GDM1 (cell line): ENCODE data around the gene RAB36.

ENCODE experiments used
- DNase-seq: peaks from one replicate; lab custom pipeline; 2025; lab: John Stamatoyannopoulos, UW

Gene RAB36

GRCh38 chr22:23137905-23138561 is 7.2 kb upstream of the RAB36 start:
- peak; percentile 73 for DNase-seq

- no peak for DNase-seq
Observed at GRCh38 chr22:23138584-23139435, 6.5 kb upstream of the RAB36 start.

GRCh38 chr22:23140385-23140784 is 4.9 kb upstream of the RAB36 start:
- DNase-seq = no peak

- DNase-seq = no peak
Observed at GRCh38 chr22:23142546-23143105, 2.7 kb upstream of the RAB36 start.

GRCh38 chr22:23143119-23143518 is 2.2 kb upstream of the RAB36 start:
- DNase-seq = no peak

- DNase-seq = no peak
Observed at GRCh38 chr22:23144432-23144831, 845 bp upstream of the RAB36 start.

- no peak for DNase-seq
Observed at GRCh38 chr22:23145878-23146470, 697 bp downstream of the RAB36 start.

- no peak for DNase-seq
Observed at GRCh38 chr22:23146478-23147205, 1.4 kb downstream of the RAB36 start.

- no peak for DNase-seq
Observed at GRCh38 chr22:23147617-23148387, 2.5 kb downstream of the RAB36 start.

- no peak for DNase-seq
Observed at GRCh38 chr22:23149743-23150238, 4.5 kb downstream of the RAB36 start.

- DNase-seq = no peak
Observed at GRCh38 chr22:23150762-23151161, 5.5 kb downstream of the RAB36 start.

- no peak for DNase-seq
Observed at GRCh38 chr22:23151827-23152226, 6.5 kb downstream of the RAB36 start.

GRCh38 chr22:23152238-23153114 is 7.2 kb downstream of the RAB36 start:
- no peak for DNase-seq

GRCh38 chr22:23153994-23154393 is 8.7 kb downstream of the RAB36 start:
- DNase-seq = no peak

GRCh38 chr22:23154461-23154860 is 9.2 kb downstream of the RAB36 start:
- DNase-seq = no peak

- no peak for DNase-seq
Observed at GRCh38 chr22:23155143-23155542, 9.9 kb downstream of the RAB36 start.

GRCh38 chr22:23155831-23156230 is 10.6 kb downstream of the RAB36 start:
- no peak for DNase-seq

- no peak for DNase-seq
Observed at GRCh38 chr22:23156286-23156685, 11.0 kb downstream of the RAB36 start.

- no peak for DNase-seq
Observed at GRCh38 chr22:23157560-23158515, 12.6 kb downstream of the RAB36 start.
